ENCODE data around the gene PGPEP1.
"Not testable (repeated sequence)": the region's sequence is repeated elsewhere in the genome, so short reads cannot be mapped to it uniquely, and the experiment has no call there.

DNA sequence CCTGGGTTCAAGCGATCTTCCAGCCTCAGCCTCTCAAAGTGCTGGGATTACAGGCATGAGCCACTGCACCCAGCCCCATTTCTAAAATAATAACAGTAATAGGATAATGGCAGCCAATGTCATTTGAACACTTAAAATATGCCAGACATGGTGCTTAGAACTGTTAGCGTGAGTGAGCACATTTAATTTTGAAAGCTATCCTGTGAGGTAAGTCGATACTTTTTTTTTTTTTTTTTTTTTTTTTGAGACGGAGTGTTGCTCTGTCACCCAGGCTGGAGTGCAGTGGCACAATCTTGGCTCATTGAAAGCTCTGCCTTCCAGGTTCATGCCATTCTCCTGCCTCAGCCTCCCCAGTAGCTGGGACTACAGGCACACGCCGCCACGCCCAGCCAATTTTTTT lies 14.3 kb downstream of the PGPEP1 start:
- not testable (repeated sequence) for TF ChIP-seq POLR2A (IDR thresholded peaks at IDR 0.05); POLR2AphosphoS5 (IDR thresholded peaks at IDR 0.05; ENCODE audit: insufficient read depth in 1 of 2, low read depth in 1 of 2)

Measured in vagina (tissue), 2 donors.